ENCODE results near the gene CLCN1.
"Not testable (repeated sequence)": the region's sequence is repeated elsewhere in the genome, so short reads cannot be mapped to it uniquely, and the experiment has no call there.

DNA sequence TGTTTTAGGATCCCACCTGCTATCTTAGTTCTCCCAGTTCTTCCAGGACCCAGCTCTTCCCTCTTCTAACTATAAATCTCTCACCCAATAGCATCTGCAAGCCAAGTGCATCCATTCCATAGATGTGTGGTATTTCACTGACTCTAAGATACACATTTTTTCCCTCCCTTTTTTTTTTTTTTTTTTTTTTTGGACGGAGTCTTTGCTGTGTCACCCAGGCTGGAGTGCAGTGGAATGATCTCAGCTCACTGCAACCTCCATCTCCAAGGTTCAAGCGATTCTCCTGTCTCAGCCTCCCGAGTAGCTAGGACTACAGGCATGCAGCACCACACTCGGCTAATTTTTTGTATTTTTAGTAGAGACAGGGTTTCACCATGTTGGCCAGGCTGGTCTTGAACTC lies 26.0 kb upstream of the CLCN1 start:
- TF ChIP-seq, protein P1, sequence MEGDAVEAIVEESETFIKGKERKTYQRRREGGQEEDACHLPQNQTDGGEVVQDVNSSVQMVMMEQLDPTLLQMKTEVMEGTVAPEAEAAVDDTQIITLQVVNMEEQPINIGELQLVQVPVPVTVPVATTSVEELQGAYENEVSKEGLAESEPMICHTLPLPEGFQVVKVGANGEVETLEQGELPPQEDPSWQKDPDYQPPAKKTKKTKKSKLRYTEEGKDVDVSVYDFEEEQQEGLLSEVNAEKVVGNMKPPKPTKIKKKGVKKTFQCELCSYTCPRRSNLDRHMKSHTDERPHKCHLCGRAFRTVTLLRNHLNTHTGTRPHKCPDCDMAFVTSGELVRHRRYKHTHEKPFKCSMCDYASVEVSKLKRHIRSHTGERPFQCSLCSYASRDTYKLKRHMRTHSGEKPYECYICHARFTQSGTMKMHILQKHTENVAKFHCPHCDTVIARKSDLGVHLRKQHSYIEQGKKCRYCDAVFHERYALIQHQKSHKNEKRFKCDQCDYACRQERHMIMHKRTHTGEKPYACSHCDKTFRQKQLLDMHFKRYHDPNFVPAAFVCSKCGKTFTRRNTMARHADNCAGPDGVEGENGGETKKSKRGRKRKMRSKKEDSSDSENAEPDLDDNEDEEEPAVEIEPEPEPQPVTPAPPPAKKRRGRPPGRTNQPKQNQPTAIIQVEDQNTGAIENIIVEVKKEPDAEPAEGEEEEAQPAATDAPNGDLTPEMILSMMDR (IDR thresholded peaks at IDR 0.05 in 4 of 5, conservative IDR thresholded peaks at IDR 0.05 in 1 of 5), result not testable (repeated sequence)
- TF ChIP-seq POLR2A (IDR thresholded peaks at IDR 0.05), result not testable (repeated sequence)

Measured in gastrocnemius medialis (tissue), 4 donors.